Lower lobe of right lung (tissue), 2 donors: ENCODE measurements around the gene RBM38. TPM values are rescaled to one million over a fixed set of nuclear protein-coding genes. Genes with fewer than 3 reads are reported as not detected.
"Not testable (repeated sequence)": the region's sequence is repeated elsewhere in the genome, so short reads cannot be mapped to it uniquely, and the experiment has no call there.

Source experiments
- ATAC-seq, 2 donors: fragments of 200-7000 bp; cut with Tn5 transposase; one replicate each; pipeline ENCODE4 v1.9.1; 2020 to 2022; ENCODE audit warnings: mild to moderate bottlenecking in 2 of 2, moderate library complexity in 2 of 2
- DNase-seq: peaks from one replicate; pipeline ENCODE4 v3.0.0-alpha.2; 2020
- H3K27ac ChIP-seq: fragments of 200-600 bp; one replicate; pipeline ENCODE4 v1.8.0; 2022
- H3K27me3 ChIP-seq: fragments of 200-600 bp; one replicate; pipeline ENCODE4 v1.8.0; 2022; ENCODE audit warnings: low read depth
- H3K36me3 ChIP-seq: fragments of 200-600 bp; one replicate; pipeline ENCODE4 v1.8.0; 2022; ENCODE audit warnings: mild to moderate bottlenecking
- H3K4me1 ChIP-seq: fragments of 200-600 bp; one replicate; pipeline ENCODE4 v1.8.0; 2022
- H3K4me3 ChIP-seq: fragments of 200-600 bp; one replicate; pipeline ENCODE4 v1.8.0; 2022; ENCODE audit warnings: mild to moderate bottlenecking
- H3K9me3 ChIP-seq: fragments of 200-600 bp; one replicate; pipeline ENCODE4 v1.8.0; 2022
- CTCF ChIP-seq: fragments of 200-600 bp; IDR thresholded peaks from one replicate; pipeline ENCODE4 v1.8.0; 2022; ENCODE audit warnings: antibody characterized with exemption, mild to moderate bottlenecking
- intact Hi-C: fragments of 100-400 bp; cut with DNase I; formaldehyde crosslinking; loops from one replicate; pipeline ENCODE4 v1.11.0; 2022
- total RNA-seq: library from RNA; stranded (reverse); fragmentation: NEBNext Ultra II Directional; extraction: Animal tissue kit (Norgen Biotek cat#: 25700); gene quantifications from one replicate; pipeline ENCODE4 v1.2.1, GENCODE V29; 2021
- donor health status: DM: no; HTN: yes; CAD: no; lungs with severe emphysema.

Gene RBM38
- total RNA-seq, 1 donor from 2014 or later = 15.5 TPM

GRCh38 chr20:57414867-57415592, 23.8 kb downstream of the RBM38 start:
- Histone ChIP-seq H3K4me1 (no peaks in the 10 kb centered on the region), H3K27ac (no peak overlapping the region), H3K27me3 (no peaks in the 10 kb centered on the region), H3K9me3 (no peaks in the 10 kb centered on the region), H3K4me3 (no peak overlapping the region), H3K36me3 (no peaks in the 10 kb centered on the region)
- no peak for DNase-seq
- intact Hi-C loops = no loop called here
- ATAC-seq = no peak
- no peak for TF ChIP-seq CTCF

GRCh38 chr20:57415771-57416170, 24.6 kb downstream of the RBM38 start:
- H3K9me3 ChIP-seq = no peaks in the 10 kb centered on the region
- no peaks in the 10 kb centered on the region for H3K36me3 ChIP-seq
- H3K4me3 ChIP-seq = no peak overlapping the region
- no peak for DNase-seq
- no peak for TF ChIP-seq CTCF
- intact Hi-C loops = no loop called here
- no peaks in the 10 kb centered on the region for H3K4me1 ChIP-seq
- no peak overlapping the region for H3K27ac ChIP-seq
- ATAC-seq = no peak
- H3K27me3 ChIP-seq = no peaks in the 10 kb centered on the region

- Histone ChIP-seq H3K9me3 (no peaks in the 10 kb centered on the region), H3K27ac (no peak overlapping the region), H3K4me1 (no peaks in the 10 kb centered on the region), H3K36me3 (no peaks in the 10 kb centered on the region), H3K27me3 (peaks cover 3% of the 10 kb centered on the region), H3K4me3 (no peak overlapping the region)
- no peak for TF ChIP-seq CTCF
- no peak for DNase-seq
- intact Hi-C loops = no loop called here
- ATAC-seq = no peak
These were observed 25.3 kb downstream of the RBM38 start for GRCh38 chr20:57416296-57417022.

DNA sequence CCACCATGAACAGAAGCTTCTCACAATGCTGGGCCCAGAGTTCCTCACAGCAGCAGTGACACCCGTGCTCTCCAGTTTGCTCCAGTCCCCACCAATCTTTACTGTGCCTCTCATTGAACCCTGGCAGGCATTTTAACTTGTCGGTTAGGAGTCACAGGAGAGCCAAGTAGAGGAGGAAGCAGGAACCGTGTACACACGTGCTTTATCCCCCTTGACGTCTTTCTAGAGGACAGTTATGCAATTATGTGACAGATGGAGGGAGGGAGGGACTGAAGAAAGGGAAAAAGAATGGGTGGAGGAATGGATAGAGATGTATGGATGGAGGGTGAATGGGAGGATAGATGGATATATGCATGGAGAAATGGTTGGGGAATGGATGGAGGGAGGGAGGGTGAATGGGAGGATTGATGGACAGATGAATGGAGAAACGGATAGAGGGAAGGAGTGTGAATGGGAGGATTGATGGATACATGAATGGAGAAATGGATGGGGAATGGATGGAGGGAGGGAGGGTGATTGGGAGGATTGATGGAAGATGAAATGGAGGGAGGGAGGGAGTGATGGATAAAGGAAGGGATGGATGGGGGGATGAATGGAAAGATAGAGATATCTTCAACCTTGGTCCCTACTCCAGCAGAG, 26.0 kb downstream of the RBM38 start:
- intact Hi-C loops = no loop called here
- Histone ChIP-seq H3K9me3 (no peaks in the 10 kb centered on the region), H3K36me3 (no peaks in the 10 kb centered on the region), H3K4me3 (no peak overlapping the region), H3K27me3 (peaks cover 8% of the 10 kb centered on the region), H3K27ac (no peak overlapping the region), H3K4me1 (no peaks in the 10 kb centered on the region)
- TF ChIP-seq CTCF = no peak
- no peak for ATAC-seq
- DNase-seq = no peak

DNA sequence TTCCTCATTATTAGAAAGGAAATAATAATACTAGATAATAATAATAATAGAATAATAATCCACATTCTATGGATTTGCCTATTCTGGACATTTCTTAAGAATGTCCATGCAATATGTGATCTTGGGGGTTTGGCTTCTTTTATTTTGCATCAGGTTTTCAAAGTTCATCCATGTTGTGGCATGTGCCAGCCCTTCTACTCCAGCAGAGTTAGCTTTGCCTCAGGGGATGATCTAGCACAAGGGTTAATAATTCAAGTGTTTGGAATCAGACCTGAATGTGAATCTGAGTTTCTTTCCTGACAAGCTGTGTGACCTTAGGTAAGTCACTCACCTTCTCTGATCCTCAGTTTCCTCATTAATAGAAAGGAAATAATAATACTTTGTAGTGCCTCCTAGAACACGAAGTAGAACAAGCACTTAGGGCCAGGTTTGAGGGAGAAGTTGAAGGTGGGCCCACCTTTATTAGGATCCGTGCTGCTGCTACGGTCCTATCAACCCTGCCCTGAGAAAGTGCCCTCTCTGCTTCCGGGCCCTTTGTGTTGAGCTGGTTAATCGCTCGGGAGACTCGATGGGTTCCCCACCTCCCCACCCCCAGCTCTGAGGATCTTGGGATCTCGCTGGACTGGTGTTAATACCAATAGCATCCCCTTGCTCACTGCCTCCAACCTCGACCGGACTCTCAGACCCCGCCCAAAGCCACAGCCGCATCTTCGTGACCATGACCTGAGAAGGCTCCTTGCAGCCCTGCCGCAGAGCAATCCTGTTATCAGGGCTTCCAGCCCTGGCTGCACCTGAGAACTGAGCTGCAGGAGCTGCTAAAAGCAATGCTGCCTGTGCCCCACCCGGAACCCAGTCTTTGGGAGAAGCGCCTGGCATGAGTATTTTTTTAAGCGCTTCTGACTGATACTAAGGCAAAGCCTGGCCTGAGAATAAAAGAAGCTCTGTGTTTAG, 26.9 kb downstream of the RBM38 start:
- H3K36me3 ChIP-seq = no peaks in the 10 kb centered on the region
- H3K4me3 ChIP-seq = no peak overlapping the region
- H3K9me3 ChIP-seq = no peaks in the 10 kb centered on the region
- intact Hi-C loops = no loop called here
- peaks cover 10% of the 10 kb centered on the region for H3K27me3 ChIP-seq
- no peak overlapping the region for H3K27ac ChIP-seq
- no peaks in the 10 kb centered on the region for H3K4me1 ChIP-seq
- DNase-seq (no peak), ATAC-seq (no peak)
- TF ChIP-seq CTCF = no peak

DNA sequence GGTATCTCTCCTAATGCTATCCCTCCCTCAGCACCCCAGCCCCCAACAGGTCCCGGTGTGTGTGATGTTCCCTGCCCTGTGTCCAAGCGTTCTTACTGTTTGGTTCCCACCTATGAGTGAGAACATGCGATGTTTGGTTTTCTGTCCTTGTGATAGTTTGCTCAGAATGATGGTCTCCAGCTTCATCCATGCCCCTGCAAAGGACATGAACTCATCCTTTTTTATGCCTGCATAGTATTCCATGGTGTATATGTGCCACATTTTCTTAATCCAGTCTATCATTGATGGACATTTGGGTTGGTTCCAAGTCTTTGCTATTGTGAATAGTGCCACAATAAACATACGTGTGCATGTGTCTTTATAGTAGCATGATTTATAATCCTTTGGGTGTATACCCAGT, 28.3 kb downstream of the RBM38 start:
- intact Hi-C loops, ATAC-seq, H3K36me3 ChIP-seq, H3K4me3 ChIP-seq, H3K27ac ChIP-seq, H3K9me3 ChIP-seq, H3K4me1 ChIP-seq, H3K27me3 ChIP-seq, DNase-seq: not testable (repeated sequence)
